ENCODE measurements around the gene ATP8B4.

Gene ATP8B4

GRCh38 chr15:50003786-50004334 lies 115.2 kb downstream of the ATP8B4 start:
- no peaks in the 10 kb centered on the region for H3K4me1 ChIP-seq (ENCODE audit: insufficient read depth, low read length)
- no peaks in the 10 kb centered on the region for H3K9me3 ChIP-seq (ENCODE audit: insufficient read depth, low read length, severe bottlenecking)
- H3K27ac ChIP-seq (ENCODE audit: low read length): no peak overlapping the region
- no peak overlapping the region for H2AFZ ChIP-seq (ENCODE audit: low read depth, low read length)
- peak; percentile 63 for DNase-seq
- H3K27me3 ChIP-seq (ENCODE audit: insufficient read depth, low read length, poor library complexity): peaks cover 2% of the 10 kb centered on the region
- ATAC-seq (ENCODE audit: insufficient read depth, low read depth): peak; percentile 98
- H3K4me2 ChIP-seq (ENCODE audit: insufficient read depth, low read length): no peak overlapping the region
- no peaks in the 10 kb centered on the region for H3K79me2 ChIP-seq (ENCODE audit: insufficient read depth, low read length)
- H3K4me3 ChIP-seq (ENCODE audit: low read depth in 1 of 2, low read length in 2 of 2): no peak overlapping the region
- TF ChIP-seq EZH2 (IDR thresholded peaks at IDR 0.05; ENCODE audit: borderline replicate concordance, low read depth, low read length, severe bottlenecking): no peak
- TF ChIP-seq CTCF (IDR thresholded peaks at IDR 0.05; ENCODE audit: borderline replicate concordance, extremely low read depth, low read length, poor library complexity, severe bottlenecking): peak; percentile 72
- no peaks in the 10 kb centered on the region for H3K36me3 ChIP-seq (ENCODE audit: insufficient read depth, low read length)
- H3K9ac ChIP-seq (ENCODE audit: low read depth, low read length): no peak overlapping the region
- no peaks in the 10 kb centered on the region for H4K20me1 ChIP-seq (ENCODE audit: insufficient read depth, low read length)

DNA sequence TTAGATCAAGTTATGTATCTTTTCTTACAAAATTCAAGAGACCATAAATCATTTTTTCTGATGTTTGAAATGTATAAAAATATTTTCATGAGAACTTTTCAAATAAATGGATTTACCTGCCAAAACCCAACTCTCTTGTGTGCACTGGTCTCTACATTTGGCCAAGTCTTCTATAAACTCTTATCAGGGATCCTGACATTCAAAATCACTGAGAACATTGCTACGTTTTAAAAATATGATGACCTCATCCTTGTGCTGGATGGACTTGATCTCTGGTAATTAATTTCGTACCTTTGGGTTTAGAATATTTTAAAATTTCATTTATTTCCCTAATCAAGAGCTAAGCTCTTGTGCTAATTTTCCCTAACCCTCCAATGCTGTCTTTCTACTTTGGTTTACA lies 127.4 kb downstream of the ATP8B4 start:
- H3K4me3 ChIP-seq (ENCODE audit: low read depth in 1 of 2, low read length in 2 of 2): no peak overlapping the region
- H4K20me1 ChIP-seq (ENCODE audit: insufficient read depth, low read length): no peaks in the 10 kb centered on the region
- TF ChIP-seq EZH2 (IDR thresholded peaks at IDR 0.05; ENCODE audit: borderline replicate concordance, low read depth, low read length, severe bottlenecking) (no peak), CTCF (IDR thresholded peaks at IDR 0.05; ENCODE audit: borderline replicate concordance, extremely low read depth, low read length, poor library complexity, severe bottlenecking) (no peak)
- no peaks in the 10 kb centered on the region for H3K4me1 ChIP-seq (ENCODE audit: insufficient read depth, low read length)
- DNase-seq (no peak), ATAC-seq (ENCODE audit: insufficient read depth, low read depth) (no peak)
- H2AFZ ChIP-seq (ENCODE audit: low read depth, low read length): no peak overlapping the region
- no peaks in the 10 kb centered on the region for H3K27me3 ChIP-seq (ENCODE audit: insufficient read depth, low read length, poor library complexity)
- no peaks in the 10 kb centered on the region for H3K36me3 ChIP-seq (ENCODE audit: insufficient read depth, low read length)
- H3K4me2 ChIP-seq (ENCODE audit: insufficient read depth, low read length): no peak overlapping the region
- no peaks in the 10 kb centered on the region for H3K79me2 ChIP-seq (ENCODE audit: insufficient read depth, low read length)
- H3K9ac ChIP-seq (ENCODE audit: low read depth, low read length): no peak overlapping the region
- no peak overlapping the region for H3K27ac ChIP-seq (ENCODE audit: low read length)
- no peaks in the 10 kb centered on the region for H3K9me3 ChIP-seq (ENCODE audit: insufficient read depth, low read length, severe bottlenecking)

- Histone ChIP-seq H3K4me2 (ENCODE audit: insufficient read depth, low read length) (no peak overlapping the region), H3K4me3 (ENCODE audit: low read depth in 1 of 2, low read length in 2 of 2) (no peak overlapping the region), H3K36me3 (ENCODE audit: insufficient read depth, low read length) (no peaks in the 10 kb centered on the region), H3K79me2 (ENCODE audit: insufficient read depth, low read length) (no peaks in the 10 kb centered on the region), H2AFZ (ENCODE audit: low read depth, low read length) (no peak overlapping the region), H3K9me3 (ENCODE audit: insufficient read depth, low read length, severe bottlenecking) (no peaks in the 10 kb centered on the region), H3K27ac (ENCODE audit: low read length) (no peak overlapping the region), H3K27me3 (ENCODE audit: insufficient read depth, low read length, poor library complexity) (no peaks in the 10 kb centered on the region), H3K4me1 (ENCODE audit: insufficient read depth, low read length) (no peaks in the 10 kb centered on the region), H4K20me1 (ENCODE audit: insufficient read depth, low read length) (no peaks in the 10 kb centered on the region), H3K9ac (ENCODE audit: low read depth, low read length) (no peak overlapping the region)
- TF ChIP-seq CTCF (IDR thresholded peaks at IDR 0.05; ENCODE audit: borderline replicate concordance, extremely low read depth, low read length, poor library complexity, severe bottlenecking) (no peak), EZH2 (IDR thresholded peaks at IDR 0.05; ENCODE audit: borderline replicate concordance, low read depth, low read length, severe bottlenecking) (no peak)
- no peak for ATAC-seq (ENCODE audit: insufficient read depth, low read depth)
- DNase-seq: no peak
These were observed 128.0 kb downstream of the ATP8B4 start for GRCh38 chr15:49990835-49991545.

Data from DND-41 (cell line).